ENCODE measurements around the gene ALK. TPM values are rescaled to one million over a fixed set of nuclear protein-coding genes. Genes with fewer than 3 reads are reported as not detected.

Gene ALK
- total RNA-seq, 4 donors from 2014 or later, result 0.32 to 0.42 TPM; not detected in 2

GRCh38 chr2:29191817-29192216 is 729.6 kb downstream of the ALK start:
- Histone ChIP-seq H3K4me3 (no peak overlapping the region), H3K4me1 (peaks cover 2% of the 10 kb centered on the region), H3K27ac (no peak overlapping the region), H3K27me3 (no peaks in the 10 kb centered on the region), H3K36me3 (peaks cover 15% of the 10 kb centered on the region), H3K9me3 (no peaks in the 10 kb centered on the region)
- TF ChIP-seq POLR2AphosphoS5 (IDR thresholded peaks at IDR 0.05) (no peak), EP300 (IDR thresholded peaks at IDR 0.05) (no peak), POLR2A (IDR thresholded peaks at IDR 0.05) (no peak)
- DNase-seq (ENCODE audit: low spot score in 2 of 2), result no peak
- WGBS, result 93% methylated on average over 6 of the region's 6 CpGs

GRCh38 chr2:29189052-29189451 is 732.3 kb downstream of the ALK start:
- no peak for DNase-seq (ENCODE audit: low spot score in 2 of 2)
- Histone ChIP-seq H3K4me3 (no peak overlapping the region), H3K27ac (no peak overlapping the region), H3K36me3 (peaks cover 25% of the 10 kb centered on the region), H3K4me1 (no peaks in the 10 kb centered on the region), H3K27me3 (no peaks in the 10 kb centered on the region), H3K9me3 (no peaks in the 10 kb centered on the region)
- WGBS, result 81% methylated on average over 5 of the region's 5 CpGs
- no peak for TF ChIP-seq CTCF (IDR thresholded peaks at IDR 0.05)
- TF ChIP-seq POLR2A (IDR thresholded peaks at IDR 0.05), result no peak
- no peak for TF ChIP-seq EP300 (IDR thresholded peaks at IDR 0.05)
- no peak for TF ChIP-seq POLR2AphosphoS5 (IDR thresholded peaks at IDR 0.05)

- Histone ChIP-seq H3K9me3 (no peaks in the 10 kb centered on the region), H3K27ac (no peak overlapping the region), H3K27me3 (no peaks in the 10 kb centered on the region), H3K4me3 (no peak overlapping the region), H3K36me3 (peaks cover 26% of the 10 kb centered on the region), H3K4me1 (no peaks in the 10 kb centered on the region)
- TF ChIP-seq CTCF (IDR thresholded peaks at IDR 0.05) (no peak), EP300 (IDR thresholded peaks at IDR 0.05) (no peak), POLR2A (IDR thresholded peaks at IDR 0.05) (no peak), POLR2AphosphoS5 (IDR thresholded peaks at IDR 0.05) (no peak)
- WGBS, result 30% methylated on average over 2 of the region's 2 CpGs
- no peak for DNase-seq (ENCODE audit: low spot score in 2 of 2)
Observed at GRCh38 chr2:29187926-29188325, 733.5 kb downstream of the ALK start.

- no peaks in the 10 kb centered on the region for H3K27me3 ChIP-seq
- no peaks in the 10 kb centered on the region for H3K9me3 ChIP-seq
- no peak overlapping the region for H3K27ac ChIP-seq
- H3K4me3 ChIP-seq, result no peak overlapping the region
- peaks cover 29% of the 10 kb centered on the region for H3K36me3 ChIP-seq
- WGBS, result 93% methylated on average over 1 of the region's 1 CpG
- TF ChIP-seq POLR2AphosphoS5 (IDR thresholded peaks at IDR 0.05) (no peak), EP300 (IDR thresholded peaks at IDR 0.05) (no peak), CTCF (IDR thresholded peaks at IDR 0.05) (no peak), POLR2A (IDR thresholded peaks at IDR 0.05) (no peak)
- H3K4me1 ChIP-seq, result no peaks in the 10 kb centered on the region
- no peak for DNase-seq (ENCODE audit: low spot score in 2 of 2)
Observed at GRCh38 chr2:29186817-29187216, 734.6 kb downstream of the ALK start.

GRCh38 chr2:29184531-29184930 is 736.9 kb downstream of the ALK start:
- Histone ChIP-seq H3K4me1 (no peaks in the 10 kb centered on the region), H3K4me3 (no peak overlapping the region), H3K9me3 (no peaks in the 10 kb centered on the region), H3K27me3 (no peaks in the 10 kb centered on the region), H3K27ac (no peak overlapping the region), H3K36me3 (peaks cover 36% of the 10 kb centered on the region)
- TF ChIP-seq POLR2AphosphoS5 (IDR thresholded peaks at IDR 0.05) (no peak), POLR2A (IDR thresholded peaks at IDR 0.05) (no peak), CTCF (IDR thresholded peaks at IDR 0.05) (no peak), EP300 (IDR thresholded peaks at IDR 0.05) (no peak)
- DNase-seq (ENCODE audit: low spot score in 2 of 2), result no peak
- 95% methylated on average over 6 of the region's 6 CpGs for WGBS

- Histone ChIP-seq H3K4me3 (no peak overlapping the region), H3K9me3 (no peaks in the 10 kb centered on the region), H3K36me3 (peaks cover 40% of the 10 kb centered on the region), H3K27me3 (no peaks in the 10 kb centered on the region), H3K4me1 (no peaks in the 10 kb centered on the region), H3K27ac (no peak overlapping the region)
- TF ChIP-seq EP300 (IDR thresholded peaks at IDR 0.05) (no peak), POLR2A (IDR thresholded peaks at IDR 0.05) (no peak), CTCF (IDR thresholded peaks at IDR 0.05) (no peak), POLR2AphosphoS5 (IDR thresholded peaks at IDR 0.05) (no peak)
- DNase-seq (ENCODE audit: low spot score in 2 of 2), result no peak
Observed at GRCh38 chr2:29182920-29183319, 738.5 kb downstream of the ALK start.
